GM19324 (cell line): ENCODE measurements around the gene TMEM95.
A peak's percentile ranks its signal among the peaks of the same experiment; 100 is the strongest.

Source experiments
- ATAC-seq: cut with Tn5 transposase; IDR thresholded peaks from one replicate; pipeline ENCODE4 v1.9.1; 2021; ENCODE audit warnings: mild to moderate bottlenecking, moderate library complexity; ENCODE audit not compliant: unreplicated experiment, low FRiP score

The TMEM95 gene

DNA sequence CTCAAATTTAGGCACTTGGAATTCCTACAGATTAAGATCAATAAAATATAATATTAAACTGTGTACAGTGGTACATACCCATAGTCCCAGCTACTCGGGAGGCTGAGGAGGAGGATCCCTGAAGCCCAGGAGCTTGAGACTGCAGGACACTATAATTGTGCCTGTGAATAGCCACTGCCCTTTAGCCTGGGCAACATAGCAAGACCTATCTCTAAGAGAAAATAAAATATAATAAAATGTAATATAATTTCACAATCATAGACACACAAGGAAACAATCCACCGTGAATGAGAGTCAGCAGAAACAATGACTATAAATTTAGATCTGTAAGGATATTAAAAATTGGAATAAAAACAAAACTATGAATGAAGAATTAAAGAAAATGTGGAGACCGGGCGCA is 15.9 kb downstream of the TMEM95 start:
- no peak for ATAC-seq

DNA sequence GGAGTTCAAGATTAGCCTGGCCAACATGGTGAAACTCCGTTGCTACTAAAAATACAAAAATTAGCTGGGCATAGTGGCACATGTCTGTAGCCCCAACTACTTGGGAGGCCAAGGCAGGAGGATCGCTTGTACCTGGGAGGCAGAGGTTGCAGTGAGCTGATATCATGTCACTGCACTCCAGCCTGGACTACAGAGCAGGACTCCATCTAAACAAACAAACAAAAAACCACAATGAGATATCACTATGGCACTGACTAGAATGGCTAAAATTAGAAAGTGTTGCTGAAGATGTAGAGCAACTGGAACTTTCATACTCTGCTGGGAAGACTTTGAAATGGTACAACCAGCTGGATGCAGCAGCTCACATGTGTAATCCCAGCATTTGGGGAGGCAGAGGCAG is 19.4 kb downstream of the TMEM95 start:
- ATAC-seq: no peak

DNA sequence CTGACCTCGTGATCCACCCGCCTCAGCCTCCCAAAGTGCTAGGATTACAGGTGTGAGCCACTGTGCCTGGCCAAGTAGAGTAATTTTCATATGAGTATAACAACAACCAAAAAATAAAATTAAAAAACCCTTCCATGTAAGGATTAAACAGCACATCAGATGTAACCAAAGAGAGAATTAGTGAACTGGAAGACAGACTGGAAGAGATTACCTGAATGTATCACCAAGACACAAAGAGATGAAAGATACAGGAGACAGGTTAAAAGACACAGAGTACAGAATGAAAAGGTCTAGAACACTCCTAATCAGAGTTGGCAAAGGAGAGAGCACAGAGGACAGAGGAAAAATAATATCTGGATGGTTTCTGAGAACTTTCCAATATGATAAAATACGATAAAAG is 24.2 kb downstream of the TMEM95 start:
- no peak for ATAC-seq

DNA sequence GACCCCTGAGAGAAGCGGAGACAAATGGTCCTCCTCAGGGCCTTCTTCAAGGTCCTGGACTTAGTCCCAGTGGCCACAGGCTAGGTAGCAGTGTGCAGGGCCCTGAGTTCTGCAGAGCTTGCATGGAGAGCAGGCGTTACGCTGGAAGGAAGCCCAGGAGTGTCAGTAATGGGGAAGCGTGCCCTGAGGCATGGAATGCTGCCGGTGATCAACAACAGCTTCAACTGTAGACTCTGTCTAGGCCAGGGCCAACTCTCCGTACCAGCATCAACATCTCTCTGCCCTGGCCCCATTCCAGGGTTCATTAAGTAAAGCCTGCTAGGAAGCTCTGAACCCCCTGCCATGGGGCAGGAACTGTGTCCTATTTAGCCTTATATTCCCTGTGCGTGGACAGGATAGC is 25.4 kb downstream of the TMEM95 start:
- no peak for ATAC-seq

DNA sequence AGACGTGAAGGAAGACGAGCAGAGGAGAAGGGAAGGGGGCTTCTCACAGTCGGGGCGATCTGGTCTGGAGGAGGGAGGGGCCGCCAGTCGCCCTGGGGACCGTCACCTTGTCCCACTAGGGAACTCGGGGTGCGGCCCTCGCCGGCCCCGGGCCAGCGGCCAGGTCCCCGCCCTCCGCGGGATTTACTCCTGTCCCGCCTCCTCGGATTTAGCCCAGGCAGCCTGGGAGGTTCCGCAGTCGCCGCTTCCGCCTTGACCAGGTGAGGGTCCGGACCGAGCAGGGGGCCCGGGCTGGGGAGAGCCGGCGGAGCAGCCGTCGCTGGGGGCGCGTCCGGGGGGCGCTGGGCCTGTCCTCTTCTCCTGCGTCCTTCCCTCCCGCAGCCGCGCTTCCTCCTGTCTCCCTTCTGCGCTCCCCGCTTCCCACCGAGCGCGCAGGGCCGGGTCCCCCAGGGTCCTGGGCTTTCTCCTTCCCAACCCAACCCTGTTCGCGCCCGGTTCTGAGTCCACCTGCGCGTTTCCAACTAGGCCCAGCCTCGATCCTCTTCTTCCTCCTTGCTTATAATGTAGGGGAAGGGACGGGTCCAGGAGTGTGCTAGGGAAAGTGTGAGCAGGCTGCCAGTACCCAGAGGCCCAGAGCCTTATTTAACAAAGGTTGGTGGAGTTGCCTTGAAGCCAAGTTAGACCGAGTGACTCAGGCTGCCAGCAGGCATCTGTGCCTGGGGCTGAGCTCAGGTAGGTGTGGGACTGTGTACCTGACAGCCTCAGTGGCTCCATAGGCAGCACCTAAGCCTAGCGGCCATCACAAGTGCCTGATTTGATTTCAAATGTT is 26.1 kb downstream of the TMEM95 start, which contains the start of gene TNK1:
Gene TNK1 (plus strand): TSS at position 235 of the 829 bp plus-strand sequence. CDS start 1,838 bp downstream, outside the sequence.
- no peak for ATAC-seq

DNA sequence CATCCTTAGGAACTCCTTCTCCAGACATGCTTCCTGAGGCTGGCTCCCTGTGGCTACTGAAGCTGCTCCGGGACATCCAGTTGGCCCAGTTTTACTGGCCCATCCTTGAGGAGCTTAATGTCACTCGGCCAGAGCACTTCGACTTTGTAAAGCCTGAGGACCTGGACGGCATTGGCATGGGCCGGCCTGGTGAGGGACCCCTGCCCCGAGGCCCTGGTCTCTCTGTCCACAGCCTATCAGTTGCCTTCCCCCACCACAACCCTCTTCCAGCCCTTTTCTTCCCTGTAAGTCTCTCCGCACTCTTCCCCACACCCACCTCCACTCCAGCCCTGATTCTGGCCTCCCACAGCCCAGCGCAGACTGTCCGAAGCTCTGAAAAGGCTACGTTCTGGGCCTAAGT is 27.9 kb downstream of the TMEM95 start:
- no peak for ATAC-seq

DNA sequence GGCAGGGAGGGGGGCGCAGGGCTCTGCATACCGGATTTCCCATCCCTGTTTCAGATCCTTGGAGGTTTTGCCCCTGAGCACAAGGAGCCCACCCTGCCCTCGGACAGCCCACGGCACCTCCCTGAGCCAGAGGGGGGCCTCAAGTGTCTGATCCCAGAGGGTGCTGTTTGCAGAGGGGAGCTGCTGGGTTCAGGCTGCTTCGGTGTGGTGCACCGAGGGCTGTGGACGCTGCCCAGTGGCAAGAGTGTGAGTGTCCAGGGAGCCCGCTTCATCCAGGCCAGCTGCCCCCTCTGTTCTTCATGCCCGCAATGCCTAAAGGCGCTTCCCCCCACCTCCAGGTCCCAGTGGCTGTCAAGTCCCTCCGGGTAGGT is 28.4 kb downstream of the TMEM95 start:
- no peak for ATAC-seq

DNA sequence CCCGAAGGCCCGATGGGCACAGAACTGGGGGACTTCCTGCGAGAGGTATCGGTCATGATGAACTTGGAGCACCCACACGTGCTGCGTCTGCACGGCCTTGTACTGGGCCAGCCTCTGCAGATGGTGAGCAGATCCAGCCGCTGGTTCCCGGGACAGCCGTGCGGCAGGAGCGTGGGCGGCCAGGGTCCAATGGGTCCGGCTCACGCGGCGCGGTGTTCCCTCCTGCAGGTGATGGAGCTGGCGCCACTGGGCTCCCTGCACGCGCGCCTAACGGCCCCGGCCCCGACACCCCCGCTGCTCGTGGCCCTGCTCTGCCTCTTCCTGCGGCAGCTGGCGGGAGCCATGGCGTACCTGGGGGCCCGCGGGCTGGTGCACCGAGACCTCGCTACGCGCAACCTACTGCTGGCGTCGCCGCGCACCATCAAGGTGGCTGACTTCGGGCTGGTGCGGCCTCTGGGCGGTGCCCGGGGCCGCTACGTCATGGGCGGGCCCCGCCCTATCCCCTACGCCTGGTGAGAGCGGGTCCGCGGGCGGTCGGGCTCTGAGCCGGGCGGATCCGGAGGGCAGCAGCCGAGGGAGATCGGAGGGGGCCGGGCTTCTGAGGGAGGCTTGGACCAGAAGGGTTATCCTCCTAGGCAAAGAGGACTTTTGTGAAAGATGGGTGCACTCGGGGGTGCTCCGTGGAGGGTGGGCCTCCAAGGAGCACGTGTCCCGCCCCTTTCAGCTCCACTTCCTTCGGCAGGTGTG is 29.0 kb downstream of the TMEM95 start:
- ATAC-seq: peak; percentile 62

DNA sequence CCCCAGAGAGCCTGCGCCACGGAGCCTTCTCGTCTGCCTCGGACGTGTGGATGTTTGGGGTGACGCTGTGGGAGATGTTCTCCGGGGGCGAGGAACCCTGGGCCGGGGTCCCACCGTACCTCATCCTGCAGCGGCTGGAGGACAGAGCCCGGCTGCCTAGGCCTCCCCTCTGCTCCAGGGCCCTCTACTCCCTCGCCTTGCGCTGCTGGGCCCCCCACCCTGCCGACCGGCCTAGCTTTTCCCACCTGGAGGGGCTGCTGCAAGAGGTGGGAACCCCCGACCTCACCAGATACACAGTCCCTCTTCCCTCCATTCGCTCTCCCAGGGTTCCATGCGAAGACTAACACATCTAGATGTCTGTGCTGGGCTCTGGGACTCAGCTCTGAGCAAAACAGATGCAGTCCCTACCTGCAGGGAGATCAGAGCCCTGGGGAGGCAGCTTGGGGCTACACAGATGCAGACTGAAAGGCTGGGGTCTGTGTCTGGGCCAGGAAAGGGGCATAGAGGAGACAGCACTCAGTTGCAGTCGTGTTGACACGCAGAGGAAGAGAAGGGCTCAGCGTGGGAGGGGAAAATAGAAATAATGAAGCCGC is 29.6 kb downstream of the TMEM95 start:
- no peak for ATAC-seq

DNA sequence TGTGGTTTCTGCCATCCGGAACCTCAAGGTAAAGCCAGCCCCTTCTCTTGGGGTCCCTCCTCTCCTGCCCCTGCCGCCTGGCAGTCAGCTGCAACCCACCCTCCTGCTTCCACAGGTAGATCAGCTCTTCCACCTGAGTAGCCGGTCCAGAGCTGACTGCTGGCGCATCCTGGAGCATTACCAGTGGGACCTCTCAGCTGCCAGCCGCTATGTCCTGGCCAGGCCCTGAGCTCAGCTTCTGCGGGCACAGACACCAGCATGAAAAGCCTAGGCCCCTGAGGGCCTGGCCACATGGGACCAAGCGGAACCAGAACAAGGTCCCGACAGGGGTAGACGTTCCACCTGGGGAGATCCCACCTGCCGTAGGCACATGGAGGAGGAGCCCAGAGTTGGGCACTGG is 33.9 kb downstream of the TMEM95 start:
- ATAC-seq: no peak

DNA sequence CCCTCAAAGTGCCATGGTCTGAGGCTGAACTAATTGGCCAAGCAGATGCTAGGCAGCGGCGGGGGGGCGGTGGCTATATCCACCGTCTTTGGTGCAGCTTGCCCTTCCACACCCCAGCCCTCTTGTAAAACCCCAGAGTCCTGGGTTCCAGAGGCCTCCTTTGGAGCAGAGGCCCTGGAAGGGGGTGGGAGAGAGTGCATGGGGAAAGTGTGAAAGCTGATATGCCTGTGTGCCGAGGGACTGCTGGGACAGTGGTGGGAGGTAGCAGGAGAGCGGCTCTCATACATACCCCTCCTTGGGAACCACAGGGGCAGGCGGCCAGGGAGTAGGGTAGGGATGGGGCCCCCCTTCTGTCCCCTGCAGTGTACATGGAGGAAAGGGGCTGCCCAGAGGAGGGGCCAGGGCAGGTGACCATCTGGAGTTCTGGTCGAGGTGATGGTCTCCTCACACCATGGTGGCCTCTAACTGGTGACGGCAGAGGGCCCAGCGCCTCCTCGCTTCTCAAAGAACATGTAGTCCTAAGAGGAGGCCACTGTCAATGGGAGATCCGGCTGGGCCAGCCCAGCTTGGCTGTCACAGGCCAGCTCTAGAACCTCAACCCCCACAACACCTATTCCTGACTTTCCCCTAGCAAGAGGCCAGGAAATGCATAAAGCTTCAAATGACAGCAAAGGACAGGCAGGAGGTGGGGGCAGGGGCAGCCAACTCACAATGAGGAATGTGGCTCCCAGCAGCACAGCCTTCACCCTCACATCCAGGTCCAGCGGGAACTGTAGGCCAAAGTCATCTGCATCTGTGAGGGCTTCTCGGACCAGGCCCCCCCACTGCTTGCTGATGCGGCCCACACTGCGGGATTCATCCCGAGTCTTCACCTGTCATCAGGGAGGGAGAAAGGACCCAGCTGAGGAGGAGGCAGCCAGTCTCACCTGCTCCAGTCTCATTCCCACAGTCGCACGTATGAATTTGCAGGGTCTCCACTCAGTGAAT is 35.3 kb downstream of the TMEM95 start:
- no peak for ATAC-seq

DNA sequence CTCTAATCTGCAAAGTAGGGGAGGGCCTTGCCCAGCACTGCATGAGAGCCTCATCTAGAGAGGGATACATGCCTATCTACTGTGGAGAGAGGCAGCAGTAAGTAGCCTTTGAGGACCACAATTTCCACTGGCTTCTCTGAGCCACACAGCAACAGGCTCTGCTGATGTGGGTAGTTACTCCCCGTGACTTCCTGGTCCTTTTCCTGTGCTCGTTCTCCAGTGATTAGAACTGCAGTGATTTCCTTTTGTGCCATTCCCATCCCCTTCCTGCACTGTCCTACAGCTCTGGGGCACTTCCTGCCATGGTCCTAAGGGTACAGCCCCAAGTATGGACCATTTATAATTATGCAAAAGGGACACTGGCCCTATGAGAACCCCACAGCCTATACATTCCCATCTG is 36.4 kb downstream of the TMEM95 start:
- ATAC-seq: no peak

DNA sequence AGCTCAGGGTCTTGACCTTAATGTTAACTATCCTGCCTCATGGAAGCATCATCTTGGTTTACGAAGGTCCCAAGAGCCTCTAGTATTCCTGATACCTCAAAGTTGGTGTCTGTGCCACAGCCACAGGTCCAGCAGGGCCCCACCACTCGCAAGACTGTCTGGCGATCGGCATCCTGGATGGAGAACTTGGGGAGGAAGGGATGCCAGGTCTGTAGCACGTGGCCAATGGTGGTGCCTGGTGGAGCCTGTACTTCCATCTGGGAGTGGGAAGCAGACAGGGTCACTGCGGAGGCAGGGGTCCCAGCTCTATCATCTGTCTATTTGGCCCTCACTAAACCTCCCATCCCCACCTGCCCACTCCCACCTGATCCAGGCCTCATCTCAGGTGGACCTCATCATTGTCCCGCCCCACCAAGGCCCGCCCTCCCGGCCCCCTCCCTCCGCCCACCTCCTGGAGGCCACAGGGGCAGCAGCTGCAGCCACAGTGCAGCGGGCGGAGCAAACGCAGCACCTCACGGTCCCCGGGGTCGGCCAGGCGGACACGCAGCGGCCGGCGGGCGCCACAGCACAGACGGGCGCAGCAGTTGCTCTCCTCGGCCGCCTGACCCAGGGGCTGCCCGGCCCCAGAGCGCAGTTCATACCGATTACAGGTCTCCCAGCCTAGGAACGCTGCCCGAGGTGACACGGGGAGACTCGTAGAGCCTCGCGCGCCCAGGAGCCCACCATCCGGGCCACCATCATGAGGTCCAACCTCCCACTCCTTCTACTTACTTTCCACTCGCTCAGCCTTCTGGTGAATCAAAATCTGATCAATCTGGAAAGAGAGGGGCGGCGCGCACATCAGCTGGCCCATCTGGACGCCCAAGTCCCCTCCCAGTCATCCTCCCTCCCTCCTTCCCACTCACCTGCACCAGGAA is 38.0 kb downstream of the TMEM95 start:
- ATAC-seq: no peak

DNA sequence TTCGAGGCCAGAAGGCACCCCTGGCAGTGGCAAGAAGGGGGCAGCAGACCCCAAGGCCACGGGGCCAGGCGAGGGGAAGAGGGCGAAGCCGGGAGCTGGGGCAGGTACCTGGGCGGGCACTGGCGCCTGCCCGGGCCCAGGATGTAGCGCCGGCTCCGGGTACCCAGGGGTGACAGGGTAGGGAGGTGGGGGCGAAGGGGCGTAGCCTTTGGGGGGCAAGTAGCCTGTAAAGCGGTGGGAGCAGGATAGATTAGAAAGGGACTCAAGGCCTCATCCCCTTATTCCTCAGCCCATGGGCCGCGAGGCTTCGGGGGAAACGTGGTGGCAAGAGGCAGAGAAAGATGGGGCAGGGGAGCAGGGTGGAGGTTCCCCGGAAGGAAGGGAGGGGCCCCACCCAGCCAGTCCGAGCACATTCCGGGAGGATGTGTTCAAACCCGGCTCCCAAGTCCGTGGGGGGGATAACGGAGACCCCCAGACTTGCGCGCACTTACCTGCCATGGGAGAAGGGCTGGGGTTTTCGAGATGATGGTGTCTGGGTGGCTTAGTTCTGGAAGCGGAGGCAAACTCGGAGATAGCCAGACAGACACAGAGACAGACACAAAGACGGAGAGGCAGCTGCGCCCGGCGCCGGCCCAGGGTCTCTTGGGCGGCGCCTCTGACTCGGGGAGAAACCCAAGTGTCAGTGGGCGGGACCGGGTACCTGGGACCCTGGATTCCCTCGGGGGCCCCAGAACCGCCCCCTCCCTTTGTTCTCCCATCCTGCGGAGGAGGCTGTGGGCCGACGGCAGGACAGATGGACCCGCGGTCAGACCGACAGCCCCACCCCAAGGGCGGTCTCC is 38.9 kb downstream of the TMEM95 start:
- peak; percentile 36 for ATAC-seq

DNA sequence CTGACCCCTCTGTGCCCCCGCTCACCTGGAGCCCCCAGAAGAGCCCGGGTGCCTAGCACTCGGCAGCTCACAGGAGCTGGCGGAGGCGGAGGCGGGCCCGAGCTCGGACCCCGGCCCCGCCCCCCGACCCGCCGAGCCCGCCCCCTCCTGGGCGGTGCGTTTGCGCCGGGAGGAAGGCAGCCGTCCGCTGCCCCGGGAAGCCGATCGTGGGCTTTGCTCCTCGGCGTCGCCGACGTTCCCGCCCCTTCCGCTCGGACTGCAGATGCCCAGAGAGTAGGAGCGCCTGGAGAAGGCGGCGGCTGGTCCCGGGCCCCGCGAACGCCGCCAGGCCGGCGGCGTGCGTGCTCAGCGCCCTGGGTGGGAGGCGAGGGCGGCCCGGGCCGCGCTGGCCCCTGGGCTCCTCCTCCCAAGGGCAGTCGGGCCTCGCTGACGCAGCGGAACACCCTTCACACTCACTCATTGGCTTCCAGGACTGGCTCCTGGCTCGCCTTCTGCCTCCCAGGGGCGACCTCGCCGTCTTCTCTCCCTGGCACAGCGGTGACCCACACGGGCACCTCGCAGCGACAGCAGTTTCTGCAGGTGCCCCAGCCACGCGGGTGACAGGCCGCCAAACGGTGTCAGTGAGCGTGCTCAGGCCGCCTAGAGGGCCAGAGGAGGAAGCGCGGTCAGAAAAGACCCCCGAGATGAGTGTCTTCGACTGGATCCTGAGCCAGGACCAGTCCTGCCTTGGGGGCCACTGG is 39.7 kb downstream of the TMEM95 start, which contains the start of gene PLSCR3:
Gene PLSCR3 (minus strand): TSS at position 74 of the 740 bp plus-strand sequence. CDS start 415 bp downstream, outside the sequence.
- peak; percentile 86 for ATAC-seq

DNA sequence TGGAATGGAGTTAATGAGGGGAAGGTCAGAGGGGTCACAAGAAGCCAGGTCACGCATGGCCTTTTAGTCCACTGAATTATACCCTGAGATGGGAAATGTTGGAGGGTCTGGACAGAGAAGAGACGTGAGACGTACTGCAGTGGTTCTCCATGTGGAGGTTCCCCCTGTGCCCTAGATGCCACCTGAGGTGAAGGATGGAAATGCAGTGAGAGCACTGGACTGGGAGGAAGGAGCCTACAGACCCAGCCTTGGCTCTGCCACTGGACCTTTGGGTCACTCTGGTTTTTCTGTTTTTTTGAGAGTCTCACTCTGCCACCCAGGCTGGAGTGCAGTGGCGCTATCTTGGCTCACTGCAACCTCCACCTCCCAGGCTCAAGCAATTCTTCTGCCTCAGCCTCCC is 41.2 kb downstream of the TMEM95 start:
- no peak for ATAC-seq

DNA sequence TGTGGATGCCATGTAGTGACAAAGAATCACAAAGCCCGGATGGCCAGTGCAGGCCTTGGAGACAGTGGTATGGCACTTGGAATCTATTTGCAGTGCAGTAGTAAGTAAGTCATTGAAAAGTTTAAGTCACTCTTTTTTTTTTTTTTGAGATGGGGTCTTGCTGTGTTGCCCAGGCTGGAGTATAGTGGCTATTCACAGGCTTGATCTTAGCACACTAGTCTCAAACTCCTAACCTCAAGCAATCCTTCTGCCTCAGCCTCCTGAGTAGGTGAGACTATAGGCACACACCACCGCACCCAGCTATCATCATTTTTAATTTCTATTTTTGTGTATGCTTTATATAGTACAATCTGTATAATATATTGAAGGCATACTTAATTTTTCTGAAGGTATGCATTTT is 43.7 kb downstream of the TMEM95 start:
- no peak for ATAC-seq
